Activated CD8-positive, alpha-beta memory T cell treated with anti-CD3 and anti-CD28 coated beads, Interleukin-2, amount 10 ng/mL, durations not matched to agents 7 days and 5 days (primary cell): ENCODE data around the gene IFT57. TPM values are rescaled to one million over a fixed set of nuclear protein-coding genes. Genes with fewer than 3 reads are reported as not detected.

Source experiments
- ATAC-seq: fragments of 150-1000 bp; cut with Tn5 transposase; one replicate; pipeline ENCODE4 v1.10.0; 2021; ENCODE audit warnings: moderate library complexity
- CTCF ChIA-PET: fragments of 350-600 bp; sonication (Branson Sonifier 250); formaldehyde crosslinking; loops from one replicate; lab custom pipeline; 2021; ENCODE audit warnings: antibody characterized with exemption; lab: Charles Lee
- DNase-seq: peaks from one replicate; pipeline ENCODE4 v3.0.0-alpha.2; 2020
- H3K27ac Mint-ChIP-seq: one replicate; pipeline ENCODE4 v1.8.0; 2021; ENCODE audit warnings: mild to moderate bottlenecking, mixed read lengths
- H3K27me3 Mint-ChIP-seq: one replicate; pipeline ENCODE4 v1.8.0; 2021; ENCODE audit warnings: mixed read lengths
- H3K36me3 Mint-ChIP-seq: one replicate; pipeline ENCODE4 v1.8.0; 2021; ENCODE audit warnings: mild to moderate bottlenecking, mixed read lengths
- H3K4me1 Mint-ChIP-seq: one replicate; pipeline ENCODE4 v1.8.0; 2021; ENCODE audit warnings: mixed read lengths
- H3K4me3 Mint-ChIP-seq: one replicate; pipeline ENCODE4 v1.8.0; 2021; ENCODE audit warnings: mild to moderate bottlenecking, moderate library complexity, mixed read lengths
- H3K9me3 Mint-ChIP-seq: one replicate; pipeline ENCODE4 v1.8.0; 2022; ENCODE audit warnings: low read depth, mixed read lengths
- total RNA-seq, 2 experiments: library from RNA; stranded (reverse); gene quantifications; one replicate each; pipeline ENCODE4 v1.2.3, GENCODE V29; 2021

IFT57 gene
- total RNA-seq, 2 experiments from 2014 or later = 18.5 to 25.1 TPM

- no peak for ATAC-seq
- H3K4me3 Mint-ChIP-seq = no peak overlapping the region
These were observed 13.1 kb upstream of the IFT57 start for GRCh38 chr3:108235290-108235689.

DNA sequence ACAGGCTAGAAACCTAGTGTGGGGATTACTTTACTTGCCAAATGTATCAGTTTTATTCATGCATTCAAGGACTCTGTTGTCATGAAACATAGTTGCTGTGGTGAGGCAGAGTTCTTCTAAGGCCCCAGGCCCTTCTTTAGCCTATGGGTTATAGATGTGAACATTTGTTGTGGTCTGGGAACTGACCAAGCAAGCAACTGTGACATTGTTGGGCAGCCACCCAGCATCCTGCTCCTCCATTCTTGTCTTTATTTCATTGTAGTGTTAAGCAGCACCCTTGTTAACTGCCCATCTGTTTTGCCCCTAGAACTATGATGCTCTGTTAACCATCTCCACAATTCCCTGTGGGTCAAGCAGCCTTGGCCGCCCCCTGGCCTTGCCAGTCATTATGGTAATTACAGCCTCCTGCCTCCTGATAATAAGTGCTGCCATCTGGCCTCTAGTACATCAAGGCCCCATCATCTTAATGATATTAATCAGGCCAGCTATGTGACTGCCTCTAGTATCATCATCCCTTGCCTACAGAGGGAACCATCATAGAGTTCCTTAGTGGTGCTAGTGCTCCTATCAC lies 12.2 kb upstream of the IFT57 start:
- no peaks in the 10 kb centered on the region for H3K36me3 Mint-ChIP-seq
- no peaks in the 10 kb centered on the region for H3K9me3 Mint-ChIP-seq
- H3K27ac Mint-ChIP-seq = no peak overlapping the region
- CTCF ChIA-PET = no interaction called here
- H3K27me3 Mint-ChIP-seq = no peaks in the 10 kb centered on the region
- ATAC-seq (no peak), DNase-seq (no peak)
- H3K4me3 Mint-ChIP-seq = no peak overlapping the region
- H3K4me1 Mint-ChIP-seq = no peaks in the 10 kb centered on the region

More at GRCh38 chr3:108235290-108235689, 13.1 kb upstream of the IFT57 start:
- Mint-ChIP-seq H3K27me3 (no peaks in the 10 kb centered on the region), H3K9me3 (no peaks in the 10 kb centered on the region), H3K4me1 (no peaks in the 10 kb centered on the region), H3K36me3 (no peaks in the 10 kb centered on the region), H3K27ac (no peak overlapping the region)
- DNase-seq = no peak
- CTCF ChIA-PET = no interaction called here

GRCh38 chr3:108228286-108228685 lies 6.1 kb upstream of the IFT57 start:
- H3K4me1 Mint-ChIP-seq = peaks cover 15% of the 10 kb centered on the region
- H3K36me3 Mint-ChIP-seq = no peaks in the 10 kb centered on the region
- CTCF ChIA-PET = no interaction called here
- H3K27ac Mint-ChIP-seq = no peak overlapping the region
- H3K27me3 Mint-ChIP-seq = no peaks in the 10 kb centered on the region
- H3K9me3 Mint-ChIP-seq = no peaks in the 10 kb centered on the region
- H3K4me3 Mint-ChIP-seq = no peak overlapping the region
- DNase-seq = no peak
- no peak for ATAC-seq

- Mint-ChIP-seq H3K27ac (no peak overlapping the region), H3K4me3 (no peak overlapping the region), H3K4me1 (peaks cover 19% of the 10 kb centered on the region), H3K9me3 (no peaks in the 10 kb centered on the region), H3K27me3 (no peaks in the 10 kb centered on the region), H3K36me3 (no peaks in the 10 kb centered on the region)
- CTCF ChIA-PET = no interaction called here
- DNase-seq (no peak), ATAC-seq (no peak)
These were observed 4.9 kb upstream of the IFT57 start for GRCh38 chr3:108227131-108227530.

DNA sequence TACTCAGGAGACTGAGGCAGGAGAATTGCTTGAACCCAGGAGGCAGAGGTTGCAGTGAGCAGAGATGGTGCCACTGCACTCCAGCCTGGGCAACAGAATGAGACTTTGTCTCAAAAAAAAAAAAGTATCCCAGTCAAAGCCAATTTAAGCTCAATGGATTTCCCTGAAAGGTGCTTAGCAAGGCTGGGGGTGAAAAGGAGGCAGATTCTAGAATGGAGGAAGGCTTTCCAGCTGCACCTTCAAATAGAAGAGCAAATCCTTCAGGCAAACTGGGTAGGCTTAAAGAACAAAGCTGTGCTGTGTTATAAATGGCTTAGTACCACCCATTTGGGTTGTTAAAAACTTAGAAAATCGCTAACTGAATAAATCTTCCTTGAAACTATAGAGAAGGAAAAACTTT lies 3.0 kb upstream of the IFT57 start:
- ATAC-seq (no peak), DNase-seq (no peak)
- Mint-ChIP-seq H3K9me3 (no peaks in the 10 kb centered on the region), H3K36me3 (no peaks in the 10 kb centered on the region), H3K4me1 (peaks cover 36% of the 10 kb centered on the region), H3K27me3 (no peaks in the 10 kb centered on the region), H3K27ac (no peak overlapping the region), H3K4me3 (no peak overlapping the region)
- CTCF ChIA-PET = interaction anchor here (0.6 to 3.8 kb wide), 5 partner anchors 12 to 351 kb away, joined by 3 to 20 read pairs (median 4); no protein-coding TSS in a partner anchor

- CTCF ChIA-PET = interaction anchor here (0.6 to 3.8 kb wide), 10 partner anchors 13 to 296 kb away, joined by 3 to 20 read pairs (median 3); partner anchors contain the start of gene HHLA2
- Mint-ChIP-seq H3K9me3 (no peaks in the 10 kb centered on the region), H3K4me3 (peak overlapping the region; percentile 100), H3K27ac (peak overlapping the region; percentile 99), H3K36me3 (no peaks in the 10 kb centered on the region), H3K4me1 (peaks cover 44% of the 10 kb centered on the region), H3K27me3 (no peaks in the 10 kb centered on the region)
- ATAC-seq (no peak), DNase-seq (no peak)
These were observed 1.7 kb upstream of the IFT57 start for GRCh38 chr3:108223928-108224327.

- Mint-ChIP-seq H3K27me3 (no peaks in the 10 kb centered on the region), H3K4me1 (peaks cover 44% of the 10 kb centered on the region), H3K4me3 (peak overlapping the region; percentile 100), H3K9me3 (no peaks in the 10 kb centered on the region), H3K27ac (peak overlapping the region; percentile 99), H3K36me3 (no peaks in the 10 kb centered on the region)
- DNase-seq (no peak), ATAC-seq (no peak)
- CTCF ChIA-PET = interaction anchor here (0.9 to 3.8 kb wide), 10 partner anchors 14 to 186 kb away, joined by 3 to 20 read pairs (median 3); partner anchors contain the start of gene HHLA2
These were observed 785 bp upstream of the IFT57 start for GRCh38 chr3:108222853-108223565.

DNA sequence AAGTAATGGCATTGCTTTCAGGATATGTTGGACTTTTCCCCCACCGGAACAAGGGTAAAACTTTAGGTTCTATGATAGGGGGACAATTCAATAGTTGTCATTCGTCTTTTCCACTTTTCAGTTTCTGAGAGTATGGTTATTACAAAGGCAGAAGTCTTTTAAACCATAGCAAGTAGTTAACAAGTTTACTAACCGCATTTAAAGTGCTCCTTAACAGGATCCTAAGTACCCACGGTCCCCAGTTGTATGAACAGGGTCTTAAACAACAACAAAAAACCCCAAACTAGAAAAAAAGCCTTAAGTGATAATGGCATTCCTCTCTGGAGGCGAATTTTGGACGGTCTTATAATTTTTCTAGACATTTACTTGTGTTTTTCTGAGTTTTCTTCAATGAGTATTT lies 831 bp downstream of the IFT57 start:
- Mint-ChIP-seq H3K4me3 (peak overlapping the region; percentile 100), H3K4me1 (peaks cover 49% of the 10 kb centered on the region), H3K27me3 (no peaks in the 10 kb centered on the region), H3K9me3 (no peaks in the 10 kb centered on the region), H3K27ac (peak overlapping the region; percentile 99), H3K36me3 (peaks cover 6% of the 10 kb centered on the region)
- DNase-seq (no peak), ATAC-seq (no peak)
- CTCF ChIA-PET = interaction anchor here (0.5 to 1.1 kb wide), 3 partner anchors 71 to 186 kb away, joined by 3 read pairs; no protein-coding TSS in a partner anchor

GRCh38 chr3:108219336-108219735 lies 2.9 kb downstream of the IFT57 start:
- H3K4me1 Mint-ChIP-seq = peaks cover 52% of the 10 kb centered on the region
- ATAC-seq (no peak), DNase-seq (no peak)
- H3K4me3 Mint-ChIP-seq = no peak overlapping the region
- no peaks in the 10 kb centered on the region for H3K27me3 Mint-ChIP-seq
- no peak overlapping the region for H3K27ac Mint-ChIP-seq
- H3K36me3 Mint-ChIP-seq = peaks cover 14% of the 10 kb centered on the region
- H3K9me3 Mint-ChIP-seq = peaks cover 2% of the 10 kb centered on the region
- CTCF ChIA-PET = no interaction called here

- Mint-ChIP-seq H3K4me1 (peaks cover 47% of the 10 kb centered on the region), H3K9me3 (peaks cover 2% of the 10 kb centered on the region), H3K36me3 (peaks cover 16% of the 10 kb centered on the region), H3K27me3 (no peaks in the 10 kb centered on the region), H3K27ac (no peak overlapping the region), H3K4me3 (no peak overlapping the region)
- DNase-seq (no peak), ATAC-seq (no peak)
- CTCF ChIA-PET = no interaction called here
These were observed 3.4 kb downstream of the IFT57 start for GRCh38 chr3:108218811-108219210.

GRCh38 chr3:108215871-108216270 lies 6.4 kb downstream of the IFT57 start:
- peaks cover 31% of the 10 kb centered on the region for H3K36me3 Mint-ChIP-seq
- H3K4me1 Mint-ChIP-seq = peaks cover 27% of the 10 kb centered on the region
- ATAC-seq (no peak), DNase-seq (no peak)
- peaks cover 2% of the 10 kb centered on the region for H3K9me3 Mint-ChIP-seq
- CTCF ChIA-PET = no interaction called here
- no peaks in the 10 kb centered on the region for H3K27me3 Mint-ChIP-seq
- no peak overlapping the region for H3K4me3 Mint-ChIP-seq
- H3K27ac Mint-ChIP-seq = peak overlapping the region; percentile 16

GRCh38 chr3:108209579-108209978 lies 12.6 kb downstream of the IFT57 start:
- ATAC-seq (peak; percentile 16), DNase-seq (no peak)
- Mint-ChIP-seq H3K27ac (no peak overlapping the region), H3K4me1 (peaks cover 10% of the 10 kb centered on the region), H3K36me3 (peaks cover 29% of the 10 kb centered on the region), H3K4me3 (no peak overlapping the region), H3K9me3 (no peaks in the 10 kb centered on the region), H3K27me3 (no peaks in the 10 kb centered on the region)
- CTCF ChIA-PET = no interaction called here

GRCh38 chr3:108208831-108209230 lies 13.4 kb downstream of the IFT57 start:
- Mint-ChIP-seq H3K4me3 (no peak overlapping the region), H3K9me3 (no peaks in the 10 kb centered on the region), H3K27ac (no peak overlapping the region), H3K4me1 (peaks cover 10% of the 10 kb centered on the region), H3K36me3 (peaks cover 29% of the 10 kb centered on the region), H3K27me3 (no peaks in the 10 kb centered on the region)
- no peak for DNase-seq
- ATAC-seq = no peak
- CTCF ChIA-PET = no interaction called here

GRCh38 chr3:108202834-108203233 lies 19.4 kb downstream of the IFT57 start:
- no peak overlapping the region for H3K27ac Mint-ChIP-seq
- peaks cover 17% of the 10 kb centered on the region for H3K36me3 Mint-ChIP-seq
- no peak for ATAC-seq
- H3K4me1 Mint-ChIP-seq = peaks cover 4% of the 10 kb centered on the region
- no peak overlapping the region for H3K4me3 Mint-ChIP-seq
- H3K27me3 Mint-ChIP-seq = no peaks in the 10 kb centered on the region
- CTCF ChIA-PET = no interaction called here
- no peak for DNase-seq
- no peaks in the 10 kb centered on the region for H3K9me3 Mint-ChIP-seq
